HG03575 (cell line): Measurements from ENCODE around the gene FBXL3.
"Not testable (repeated sequence)": the region's sequence is repeated elsewhere in the genome, so short reads cannot be mapped to it uniquely, and the experiment has no call there.

Source experiments
- ATAC-seq: cut with Tn5 transposase; IDR thresholded peaks from one replicate; pipeline ENCODE4 v1.9.1; 2021; ENCODE audit not compliant: unreplicated experiment, insufficient number of reproducible peaks, low FRiP score; ENCODE audit errors: extremely low read depth

Gene FBXL3

GRCh38 chr13:76965759-76966421 is 61.1 kb downstream of the FBXL3 start:
- no peak for ATAC-seq

GRCh38 chr13:76959734-76960133 is 67.2 kb downstream of the FBXL3 start:
- not testable (repeated sequence) for ATAC-seq

- no peak for ATAC-seq
Observed at GRCh38 chr13:76958841-76959432, 68.0 kb downstream of the FBXL3 start.

- no peak for ATAC-seq
Observed at GRCh38 chr13:76955661-76956060, 71.3 kb downstream of the FBXL3 start.
